ENCODE results near the gene ATG7. TPM values are rescaled to one million over a fixed set of nuclear protein-coding genes. Genes with fewer than 3 reads are reported as not detected.
A peak's percentile ranks its signal among the peaks of the same experiment; 100 is the strongest.

The ATG7 gene
- polyA plus RNA-seq, 2 of the 4 experiments (the other 2 are of a cell fraction): 27.2 to 41.2 TPM

GRCh38 chr3:11230832-11231231, 41.4 kb upstream of the ATG7 start:
- 84% methylated on average over 3 of the region's 3 CpGs for WGBS (ENCODE audit: missing lambda C conversion rate)
- Histone ChIP-seq H3K4me2 (no peak overlapping the region), H3K9me3 (no peaks in the 10 kb centered on the region), H3K27ac (no peak overlapping the region), H3K4me1 (no peaks in the 10 kb centered on the region; the same call in 2 of the 3 replicates), H3K4me3 (no peak overlapping the region)
- TF ChIP-seq EHMT2 (IDR thresholded peaks at IDR 0.05; ENCODE audit: low read depth) (no peak), HMGXB4 (CRISPR knock-in tag; IDR thresholded peaks at IDR 0.05; ENCODE audit: borderline replicate concordance) (no peak), ELK1 (IDR thresholded peaks at IDR 0.05; ENCODE audit: low read depth, low read length) (no peak), JUN (IDR thresholded peaks at IDR 0.05) (no peak), ESRRA (IDR thresholded peaks at IDR 0.05; ENCODE audit: borderline replicate concordance, low read length) (no peak), HOXB5 (CRISPR knock-in tag; IDR thresholded peaks at IDR 0.05) (no peak), MAFK (IDR thresholded peaks at IDR 0.05; ENCODE audit: partially characterized antibody) (no peak), SREBF2 (IDR thresholded peaks at IDR 0.05) (no peak), HDAC2 (IDR thresholded peaks at IDR 0.05) (no peak), PHF8 (IDR thresholded peaks at IDR 0.05; ENCODE audit: borderline replicate concordance, low read depth) (no peak), HOXA7 (CRISPR knock-in tag; IDR thresholded peaks at IDR 0.05) (no peak), TFCP2L1 (CRISPR knock-in tag; IDR thresholded peaks at IDR 0.05) (no peak), ZC3H11A (IDR thresholded peaks at IDR 0.05) (no peak), MAX (IDR thresholded peaks at IDR 0.05) (no peak), GATA3 (IDR thresholded peaks at IDR 0.05; ENCODE audit: borderline replicate concordance) (no peak), ZFP36 (IDR thresholded peaks at IDR 0.05; ENCODE audit: borderline replicate concordance, partially characterized antibody) (no peak)
- FAIRE-seq (no peak), ATAC-seq (no peak), DNase-seq (ENCODE audit: low read depth in 1 of 2, low spot score in 1 of 2) (no peak)
- ChIA-PET CTCF (interaction anchor here (1.8 kb wide), 1 partner anchor 104 kb away, joined by 6 read pairs; no protein-coding TSS in a partner anchor), POLR2A (no interaction called here)

- ATAC-seq: no peak
Observed at GRCh38 chr3:11235385-11235784, 36.8 kb upstream of the ATG7 start.

GRCh38 chr3:11236588-11237461, 35.4 kb upstream of the ATG7 start:
- H3K27ac ChIP-seq: no peak overlapping the region
- H3K4me1 ChIP-seq: no peaks in the 10 kb centered on the region
- TF ChIP-seq HOXB5 (CRISPR knock-in tag; IDR thresholded peaks at IDR 0.05) (no peak), SMC3 (IDR thresholded peaks at IDR 0.05) (peak; percentile 79), HOXB13 (CRISPR knock-in tag; IDR thresholded peaks at IDR 0.05; ENCODE audit: low read depth) (no peak), CTCF (IDR thresholded peaks at IDR 0.05) (peak; percentile 91), RAD21 (conservative IDR thresholded peaks at IDR 0.05 in 1 of 2, IDR thresholded peaks at IDR 0.05 in 1 of 2) (peak; percentile 71 to 74)
- FAIRE-seq (no peak), DNase-seq (ENCODE audit: low read depth in 1 of 2, low spot score in 1 of 2) (peak; percentile 60 to 63), ATAC-seq (peak; percentile 80 to 88; a peak in 5 of 6 replicates)
- ChIA-PET POLR2A (no interaction called here), CTCF (interaction anchor here (0.6 to 4.9 kb wide), 39 partner anchors 8 to 395 kb away, joined by 3 to 86 read pairs (median 5); partner anchors contain the start of genes ATG7 and HRH1)
- no peak overlapping the region for H3K4me3 ChIP-seq
- no peak overlapping the region for H3K4me2 ChIP-seq
- 65% methylated on average over 8 of the region's 8 CpGs for WGBS (ENCODE audit: missing lambda C conversion rate)
- no peaks in the 10 kb centered on the region for H3K9me3 ChIP-seq

More at GRCh38 chr3:11235385-11235784, 36.8 kb upstream of the ATG7 start:
- ChIA-PET POLR2A (interaction anchor here (0.7 kb wide), 1 partner anchor 82 kb away, joined by 3 read pairs; no protein-coding TSS in a partner anchor), CTCF (interaction anchor here (0.9 to 4.9 kb wide), 16 partner anchors 9 to 396 kb away, joined by 3 to 86 read pairs (median 6); partner anchors contain the start of genes ATG7 and HRH1)
- FAIRE-seq: no peak
- no peak overlapping the region for H3K4me2 ChIP-seq
- no peak overlapping the region for H3K27ac ChIP-seq
- H3K9me3 ChIP-seq: no peaks in the 10 kb centered on the region
- WGBS (ENCODE audit: missing lambda C conversion rate): 74% methylated on average over 5 of the region's 8 CpGs
- no peak for DNase-seq (ENCODE audit: low read depth in 1 of 2, low spot score in 1 of 2)
- H3K4me3 ChIP-seq: no peak overlapping the region
- TF ChIP-seq HOXB5 (CRISPR knock-in tag; IDR thresholded peaks at IDR 0.05) (no peak), NR3C1 (IDR thresholded peaks at IDR 0.05) (no peak), CEBPB (IDR thresholded peaks at IDR 0.05) (no peak)
- H3K4me1 ChIP-seq: no peaks in the 10 kb centered on the region

Measured in A549 (cell line).